RWPE1 (cell line): ENCODE measurements around the gene SPATS2.
A peak's percentile ranks its signal among the peaks of the same experiment; 100 is the strongest.

Source experiments
- CTCF ChIA-PET: fragments of 350-600 bp; sonication (Branson Sonifier 250); formaldehyde crosslinking; extraction: SDS; loops from one replicate; lab custom pipeline; 2021; lab: Yijun Ruan, JAX
- POLR2A ChIA-PET: fragments of 400-600 bp; formaldehyde crosslinking; extraction: SDS; loops from one replicate; lab custom pipeline; 2020; ENCODE audit warnings: antibody characterized with exemption; ENCODE audit not compliant: low non-redundant PET; lab: Yijun Ruan, JAX
- DNase-seq: peaks from one replicate; pipeline ENCODE4 v3.0.0; 2012; ENCODE audit warnings: low spot score
- H3K27ac ChIP-seq: fragments of 450-650 bp; 2 replicates; pipeline ENCODE4 v1.5.1; 2017
- TF ChIP-seq, protein P1 (sequence below): fragments of 450-650 bp; conservative IDR thresholded peaks from 2 replicates; pipeline ENCODE4 v1.5.1; 2017; ENCODE audit warnings: low read depth, mild to moderate bottlenecking

SPATS2 gene

DNA sequence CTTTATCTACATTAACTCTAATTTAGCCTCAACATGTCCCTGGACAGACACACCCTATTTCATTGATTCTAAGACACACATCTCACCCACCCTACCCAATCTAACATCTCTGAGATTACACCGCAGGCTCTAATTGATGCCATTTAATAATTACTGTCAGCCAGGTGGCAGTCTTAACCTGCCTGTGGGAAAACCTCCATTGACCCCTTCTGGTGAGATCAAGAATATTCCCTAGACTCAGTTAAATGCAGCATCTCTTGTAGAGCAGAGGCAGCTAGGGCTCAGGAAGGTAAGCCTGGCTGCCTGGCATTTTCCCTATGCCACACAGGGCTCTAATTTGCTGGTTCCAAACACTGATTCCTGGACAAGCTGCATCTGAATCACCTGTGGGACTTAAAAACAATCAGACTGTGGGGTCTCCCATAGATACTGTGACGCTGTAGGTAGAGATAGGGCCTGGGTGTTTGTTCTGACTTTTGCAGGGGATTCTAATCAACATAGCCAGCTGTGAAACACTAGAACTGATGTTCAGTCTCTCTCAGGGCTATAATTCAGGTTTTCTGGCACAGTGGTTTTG, 186.3 kb downstream of the SPATS2 start:
- H3K27ac ChIP-seq = no peak overlapping the region
- ChIA-PET POLR2A (interaction anchor here (0.5 kb wide), 1 partner anchor 39 kb away, joined by 3 read pairs; no protein-coding TSS in a partner anchor), CTCF (interaction anchor here (0.5 to 2.7 kb wide), 11 partner anchors 8 to 265 kb away, joined by 3 to 18 read pairs (median 4); no protein-coding TSS in a partner anchor)
- TF ChIP-seq, protein P1, sequence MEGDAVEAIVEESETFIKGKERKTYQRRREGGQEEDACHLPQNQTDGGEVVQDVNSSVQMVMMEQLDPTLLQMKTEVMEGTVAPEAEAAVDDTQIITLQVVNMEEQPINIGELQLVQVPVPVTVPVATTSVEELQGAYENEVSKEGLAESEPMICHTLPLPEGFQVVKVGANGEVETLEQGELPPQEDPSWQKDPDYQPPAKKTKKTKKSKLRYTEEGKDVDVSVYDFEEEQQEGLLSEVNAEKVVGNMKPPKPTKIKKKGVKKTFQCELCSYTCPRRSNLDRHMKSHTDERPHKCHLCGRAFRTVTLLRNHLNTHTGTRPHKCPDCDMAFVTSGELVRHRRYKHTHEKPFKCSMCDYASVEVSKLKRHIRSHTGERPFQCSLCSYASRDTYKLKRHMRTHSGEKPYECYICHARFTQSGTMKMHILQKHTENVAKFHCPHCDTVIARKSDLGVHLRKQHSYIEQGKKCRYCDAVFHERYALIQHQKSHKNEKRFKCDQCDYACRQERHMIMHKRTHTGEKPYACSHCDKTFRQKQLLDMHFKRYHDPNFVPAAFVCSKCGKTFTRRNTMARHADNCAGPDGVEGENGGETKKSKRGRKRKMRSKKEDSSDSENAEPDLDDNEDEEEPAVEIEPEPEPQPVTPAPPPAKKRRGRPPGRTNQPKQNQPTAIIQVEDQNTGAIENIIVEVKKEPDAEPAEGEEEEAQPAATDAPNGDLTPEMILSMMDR = peak; percentile 60
- peak; percentile 70 for DNase-seq

DNA sequence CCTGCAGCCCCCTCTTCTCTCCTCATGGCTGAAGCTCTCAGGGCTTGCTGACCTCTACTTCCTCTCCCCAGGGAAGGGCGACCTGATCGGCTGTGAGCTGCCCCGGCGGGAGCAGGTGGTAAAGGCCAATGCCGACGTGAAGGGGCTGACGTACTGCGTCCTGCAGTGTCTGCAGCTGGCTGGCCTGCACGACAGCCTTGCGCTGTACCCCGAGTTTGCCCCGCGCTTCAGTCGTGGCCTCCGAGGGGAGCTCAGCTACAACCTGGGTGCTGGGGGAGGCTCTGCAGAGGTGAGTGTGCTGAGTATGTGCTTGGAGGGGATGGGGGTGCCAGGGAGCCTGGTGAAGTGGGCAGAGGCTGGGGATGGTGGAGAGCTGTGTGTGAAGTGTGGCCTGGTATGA, 187.0 kb downstream of the SPATS2 start:
- ChIA-PET POLR2A (no interaction called here), CTCF (interaction anchor here (0.5 to 2.7 kb wide), 10 partner anchors 8 to 266 kb away, joined by 3 to 18 read pairs (median 4); no protein-coding TSS in a partner anchor)
- no peak overlapping the region for H3K27ac ChIP-seq
- TF ChIP-seq, protein P1 = no peak
- DNase-seq = no peak

- CTCF ChIA-PET = interaction anchor here (0.6 to 1.0 kb wide), 3 partner anchors 11 to 212 kb away, joined by 3 read pairs; no protein-coding TSS in a partner anchor
- POLR2A ChIA-PET = no interaction called here
- H3K27ac ChIP-seq = no peak overlapping the region
- DNase-seq = no peak
- TF ChIP-seq, protein P1 = no peak
These were observed 188.5 kb downstream of the SPATS2 start for GRCh38 chr12:49555631-49556390.

DNA sequence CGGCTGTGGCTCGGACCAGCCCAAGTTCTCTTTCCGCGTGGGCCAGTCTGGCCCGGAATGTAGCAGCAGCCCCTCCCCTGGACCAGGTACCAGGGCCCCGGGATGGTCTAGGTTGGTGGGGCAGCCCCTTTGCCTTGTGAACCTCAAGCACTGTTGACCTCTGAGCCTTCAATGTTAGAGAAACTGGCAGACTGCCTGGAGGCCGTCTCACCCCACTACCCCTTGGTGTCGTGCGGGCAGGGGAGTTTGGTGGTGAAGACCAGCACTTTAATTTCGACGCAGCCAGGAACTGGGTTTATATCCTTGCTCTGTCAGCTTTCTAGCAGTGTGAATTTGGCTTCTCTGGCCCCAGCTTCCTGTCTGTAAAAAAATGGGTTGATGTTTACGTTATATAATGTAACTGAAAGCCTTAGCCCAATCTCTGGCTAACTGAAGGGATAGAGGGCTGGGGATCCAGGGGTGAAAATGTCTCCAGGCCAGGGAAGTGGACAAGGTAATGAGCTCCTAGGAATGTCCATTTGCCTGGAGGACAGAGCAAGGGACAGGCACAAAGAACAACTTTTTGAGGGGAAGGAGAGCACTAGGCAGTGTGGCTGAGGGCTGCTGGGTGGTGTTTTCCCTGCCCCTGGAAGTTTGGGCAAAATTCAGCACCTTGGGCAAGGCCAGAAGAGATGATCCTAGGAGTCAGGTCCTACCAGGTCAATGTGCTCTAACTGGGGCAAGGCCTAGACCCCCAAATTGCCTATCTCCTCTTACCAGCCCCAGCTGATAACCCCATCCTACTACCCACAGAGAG, 189.3 kb downstream of the SPATS2 start:
- CTCF ChIA-PET = interaction anchor here (0.6 to 0.8 kb wide), 3 partner anchors 14 to 114 kb away, joined by 3 read pairs; no protein-coding TSS in a partner anchor
- POLR2A ChIA-PET = no interaction called here
- H3K27ac ChIP-seq = peak overlapping the region; percentile 27
- no peak for DNase-seq
- TF ChIP-seq, protein P1 = no peak

GRCh38 chr12:49557187-49557916, 190.1 kb downstream of the SPATS2 start:
- DNase-seq = no peak
- H3K27ac ChIP-seq = peak overlapping the region; percentile 27
- CTCF ChIA-PET = interaction anchor here (0.6 to 0.8 kb wide), 3 partner anchors 13 to 114 kb away, joined by 3 read pairs; no protein-coding TSS in a partner anchor
- TF ChIP-seq, protein P1 = no peak
- POLR2A ChIA-PET = no interaction called here
